HEK293 (cell line): ENCODE results near the gene SLC9A9.

Experiments used
- CTCF ChIA-PET: fragments of 350-600 bp; formaldehyde crosslinking; extraction: SDS; loops from one replicate; lab custom pipeline; 2021; ENCODE audit warnings: antibody characterized with exemption; lab: Yijun Ruan, JAX
- POLR2A ChIA-PET: fragments of 300-600 bp; formaldehyde crosslinking; extraction: SDS; loops from one replicate; lab custom pipeline; 2020; ENCODE audit warnings: antibody characterized with exemption, inconsistent platforms; lab: Yijun Ruan, JAX
- H3K27ac ChIP-seq: fragments of 200-500 bp; sonication (Bioruptor generic); 2 replicates; pipeline ENCODE4 v1.5.1; 2014; ENCODE audit warnings: low read depth, low read length, control low read depth, inconsistent platforms; ENCODE audit errors: extremely low read depth
- H3K36me3 ChIP-seq, 2 experiments: fragments of 200-500 bp in 1 of 2; sonication (Bioruptor generic) in 1 of 2; 1 replicate in 1 of 2; 2 replicates in 1 of 2; pipeline ENCODE4 v1.5.1; 2014 to 2017; ENCODE audit warnings: inconsistent platforms in 2 of 2, low read length in 2 of 2; ENCODE audit not compliant: control insufficient read depth in 2 of 2, insufficient read depth in 1 of 2
- H3K4me1 ChIP-seq: fragments of 200-500 bp; sonication (Bioruptor generic); 2 replicates; pipeline ENCODE4 v1.5.1; 2014; ENCODE audit warnings: mild to moderate bottlenecking, low read length, inconsistent platforms; ENCODE audit not compliant: control insufficient read depth, insufficient read depth
- H3K4me3 ChIP-seq: 2 replicates; pipeline ENCODE4 v1.5.1; 2011; ENCODE audit warnings: low read depth, mild to moderate bottlenecking, control low read depth, low read length, moderate library complexity
- H3K9me3 ChIP-seq: fragments of 200-500 bp; sonication (Bioruptor generic); 2 replicates; pipeline ENCODE4 v1.5.1; 2014; ENCODE audit warnings: low read depth, low read length, inconsistent platforms; ENCODE audit not compliant: control insufficient read depth, insufficient read depth
- ELK4 ChIP-seq: IDR thresholded peaks from 2 replicates; pipeline ENCODE4 v1.6.1; 2011; ENCODE audit warnings: mild to moderate bottlenecking, low read depth, low read length, borderline replicate concordance
- KLF17 ChIP-seq: fragments of 450-650 bp; formaldehyde crosslinking; IDR thresholded peaks from 2 replicates; pipeline ENCODE4 v1.5.1; 2016; ENCODE audit warnings: missing biosample characterization, missing genetic modification characterization
- PRDM4 ChIP-seq: fragments of 450-650 bp; formaldehyde crosslinking; IDR thresholded peaks from 2 replicates; pipeline ENCODE4 v1.5.1; 2017; ENCODE audit warnings: missing biosample characterization, missing genetic modification characterization
- PRDM6 ChIP-seq: fragments of 450-650 bp; formaldehyde crosslinking; IDR thresholded peaks from 2 replicates; pipeline ENCODE4 v1.5.1; 2017; ENCODE audit warnings: missing biosample characterization, missing genetic modification characterization
- TRIM28 ChIP-seq: IDR thresholded peaks from 2 replicates; pipeline ENCODE4 v1.6.1; 2011; ENCODE audit warnings: low read length, control low read depth, borderline replicate concordance
- ZBTB7A ChIP-seq: fragments of 450-650 bp; formaldehyde crosslinking; IDR thresholded peaks from 2 replicates; pipeline ENCODE4 v1.5.1; 2016; ENCODE audit warnings: low read depth, missing biosample characterization, missing genetic modification characterization
- ZBTB8A ChIP-seq: fragments of 450-650 bp; formaldehyde crosslinking; IDR thresholded peaks from 2 replicates; pipeline ENCODE4 v1.5.1; 2016; ENCODE audit warnings: missing biosample characterization, missing genetic modification characterization
- ZFP3 ChIP-seq: fragments of 450-650 bp; formaldehyde crosslinking; IDR thresholded peaks from 2 replicates; pipeline ENCODE4 v1.5.1; 2016; ENCODE audit warnings: low read depth, missing biosample characterization, missing genetic modification characterization
- ZNF112 ChIP-seq: fragments of 450-650 bp; formaldehyde crosslinking; IDR thresholded peaks from 2 replicates; pipeline ENCODE4 v1.5.0; 2017; ENCODE audit warnings: missing biosample characterization, missing genetic modification characterization
- ZNF16 ChIP-seq: fragments of 450-650 bp; formaldehyde crosslinking; IDR thresholded peaks from 2 replicates; pipeline ENCODE4 v1.5.1; 2016; ENCODE audit warnings: low read depth, missing biosample characterization, missing genetic modification characterization
- ZNF169 ChIP-seq: fragments of 450-650 bp; formaldehyde crosslinking; IDR thresholded peaks from 2 replicates; pipeline ENCODE4 v1.5.1; 2016; ENCODE audit warnings: missing biosample characterization, missing genetic modification characterization
- ZNF221 ChIP-seq: fragments of 450-650 bp; formaldehyde crosslinking; IDR thresholded peaks from 2 replicates; pipeline ENCODE4 v1.5.1; 2017; ENCODE audit warnings: missing biosample characterization, missing genetic modification characterization, borderline replicate concordance
- ZNF26 ChIP-seq: fragments of 450-650 bp; formaldehyde crosslinking; IDR thresholded peaks from 2 replicates; pipeline ENCODE4 v1.5.1; 2016; ENCODE audit warnings: missing biosample characterization, missing genetic modification characterization
- ZNF354C ChIP-seq: fragments of 450-650 bp; formaldehyde crosslinking; IDR thresholded peaks from 2 replicates; pipeline ENCODE4 v1.5.1; 2016; ENCODE audit warnings: missing biosample characterization, missing genetic modification characterization, low read depth, borderline replicate concordance
- ZNF518A ChIP-seq: fragments of 450-650 bp; formaldehyde crosslinking; conservative IDR thresholded peaks from 2 replicates; pipeline ENCODE4 v1.5.1; 2016; ENCODE audit warnings: low read depth, missing biosample characterization, missing genetic modification characterization
- ZNF555 ChIP-seq: fragments of 450-650 bp; formaldehyde crosslinking; conservative IDR thresholded peaks from 2 replicates; pipeline ENCODE4 v1.5.1; 2017; ENCODE audit warnings: missing biosample characterization, mild to moderate bottlenecking, missing genetic modification characterization, inconsistent platforms
- ZNF843 ChIP-seq: fragments of 450-650 bp; formaldehyde crosslinking; IDR thresholded peaks from 2 replicates; pipeline ENCODE4 v1.5.1; 2016; ENCODE audit warnings: missing biosample characterization, missing genetic modification characterization
- ZSCAN18 ChIP-seq: fragments of 450-650 bp; formaldehyde crosslinking; IDR thresholded peaks from 2 replicates; pipeline ENCODE4 v1.5.1; 2016; ENCODE audit warnings: missing biosample characterization, missing genetic modification characterization
- ZSCAN30 ChIP-seq: fragments of 450-650 bp; IDR thresholded peaks from 2 replicates; pipeline ENCODE4 v1.5.1; 2018; ENCODE audit warnings: missing biosample characterization, mild to moderate bottlenecking, missing genetic modification characterization, moderate library complexity
- ZXDB ChIP-seq: fragments of 450-650 bp; formaldehyde crosslinking; IDR thresholded peaks from 2 replicates; pipeline ENCODE4 v1.5.1; 2016; ENCODE audit warnings: missing biosample characterization, missing genetic modification characterization

Gene SLC9A9

GRCh38 chr3:143387425-143387824 is 460.8 kb downstream of the SLC9A9 start:
- no peak overlapping the region for H3K27ac ChIP-seq
- TF ChIP-seq KLF17 (tag by site-specific recombination) (no peak), ZNF221 (tag by site-specific recombination) (no peak), ZBTB8A (no peak), ELK4 (no peak), ZNF112 (tag by site-specific recombination) (no peak), ZFP3 (tag by site-specific recombination) (no peak), ZSCAN18 (no peak), PRDM6 (tag by site-specific recombination) (no peak), ZSCAN30 (tag by site-specific recombination) (no peak), ZNF16 (tag by site-specific recombination) (no peak), ZNF518A (tag by site-specific recombination) (no peak), ZNF843 (tag by site-specific recombination) (no peak)
- TF ChIP-seq, all 188 proteins: peak for 0
- ChIA-PET CTCF (no interaction called here), POLR2A (no interaction called here)
- no peaks in the 10 kb centered on the region for H3K36me3 ChIP-seq
- no peaks in the 10 kb centered on the region for H3K9me3 ChIP-seq
- no peak overlapping the region for H3K4me3 ChIP-seq
- no peaks in the 10 kb centered on the region for H3K4me1 ChIP-seq

GRCh38 chr3:143384076-143384475 is 464.2 kb downstream of the SLC9A9 start:
- Histone ChIP-seq H3K4me3 (no peak overlapping the region), H3K27ac (no peak overlapping the region), H3K36me3 (no peaks in the 10 kb centered on the region), H3K9me3 (no peaks in the 10 kb centered on the region), H3K4me1 (no peaks in the 10 kb centered on the region)
- POLR2A ChIA-PET: no interaction called here
- CTCF ChIA-PET: no interaction called here
- no peak for TF ChIP-seq ZXDB (tag by site-specific recombination)
- TF ChIP-seq ZNF26 (tag by site-specific recombination): no peak
- no peak for TF ChIP-seq ZNF354C
- TF ChIP-seq ZNF555 (tag by site-specific recombination): no peak
- no peak for TF ChIP-seq ZBTB7A (tag by site-specific recombination)
- TF ChIP-seq TRIM28: no peak
- TF ChIP-seq PRDM4 (tag by site-specific recombination): no peak
- no peak for TF ChIP-seq ZNF169 (tag by site-specific recombination)
